ENCODE measurements around the gene SBNO2. TPM values are rescaled to one million over a fixed set of nuclear protein-coding genes. Genes with fewer than 3 reads are reported as not detected.

The SBNO2 gene
- total RNA-seq, 2 experiments from 2014 or later, result 26.6 to 43.3 TPM

DNA sequence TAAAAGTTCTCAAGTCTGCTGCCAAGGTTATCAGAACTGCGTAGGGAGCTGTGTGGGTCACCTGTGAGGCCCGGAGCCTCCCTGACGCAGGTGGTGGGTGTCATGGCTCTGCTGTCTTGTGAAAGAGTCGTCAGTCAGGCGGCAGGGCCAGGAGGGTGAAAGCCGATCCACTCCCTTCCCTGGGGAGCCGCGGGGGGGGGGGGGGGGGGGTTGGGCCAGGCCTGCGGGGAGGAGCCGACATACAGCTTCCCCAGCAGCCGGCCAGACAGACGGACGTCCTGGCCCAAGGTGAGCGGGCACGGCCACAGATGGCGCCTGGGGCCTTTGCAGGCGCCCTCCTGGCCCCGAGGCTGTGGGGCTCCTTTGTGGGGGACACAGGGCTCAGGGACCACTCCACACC is 12.4 kb downstream of the SBNO2 start:
- H3K79me2 ChIP-seq (ENCODE audit: insufficient read depth, low read depth, low read length), result no peaks in the 10 kb centered on the region
- CTCF ChIA-PET (ENCODE audit: unreplicated experiment), result no interaction called here

GRCh38 chr19:1159864-1160595 is 14.0 kb downstream of the SBNO2 start:
- Histone ChIP-seq H3K4me3 (ENCODE audit: low read depth, low read length, poor library complexity, severe bottlenecking) (no peak overlapping the region), H4K20me1 (ENCODE audit: insufficient read depth, low read length) (no peaks in the 10 kb centered on the region), H3K9me2 (ENCODE audit: insufficient read depth, low read length) (no peaks in the 10 kb centered on the region), H3K4me2 (ENCODE audit: low read length) (no peak overlapping the region), H3K36me3 (ENCODE audit: insufficient read depth, low read length) (no peaks in the 10 kb centered on the region), H3K9me3 (ENCODE audit: low read length) (no peaks in the 10 kb centered on the region), H3K27ac (ENCODE audit: low read depth, low read length, poor library complexity, severe bottlenecking) (no peak overlapping the region), H2AFZ (ENCODE audit: low read length) (no peak overlapping the region), H3K4me1 (ENCODE audit: insufficient read depth, low read length, poor library complexity, severe bottlenecking) (no peaks in the 10 kb centered on the region), H3K79me2 (ENCODE audit: insufficient read depth, low read depth, low read length) (no peaks in the 10 kb centered on the region)
- BruUV-seq (replicated peaks), result no TSS peak
- POLR2A ChIA-PET, result interaction anchor here (0.6 kb wide), 1 partner anchor 42 kb away, joined by 5 read pairs; no protein-coding TSS in a partner anchor
- DNase-seq (ENCODE audit: low spot score), result no peak
- CTCF ChIA-PET (ENCODE audit: unreplicated experiment), result no interaction called here
- TF ChIP-seq EZH2phosphoT487 (IDR thresholded peaks at IDR 0.05; ENCODE audit: borderline replicate concordance, low read depth, low read length), result no peak
- intact Hi-C loops (cut with micrococcal nuclease; ENCODE audit: unreplicated experiment), result no loop called here

More for the DNA sequence above, 12.4 kb downstream of the SBNO2 start:
- no peaks in the 10 kb centered on the region for H3K9me3 ChIP-seq (ENCODE audit: low read length)
- no peak overlapping the region for H3K27ac ChIP-seq (ENCODE audit: low read depth, low read length, poor library complexity, severe bottlenecking)
- H3K4me3 ChIP-seq (ENCODE audit: low read depth, low read length, poor library complexity, severe bottlenecking), result no peak overlapping the region
- POLR2A ChIA-PET, result interaction anchor here (0.5 kb wide), 1 partner anchor 263 kb away, joined by 3 read pairs; no protein-coding TSS in a partner anchor
- peaks cover 4% of the 10 kb centered on the region for H3K36me3 ChIP-seq (ENCODE audit: insufficient read depth, low read length)
- intact Hi-C loops (cut with micrococcal nuclease; ENCODE audit: unreplicated experiment), result no loop called here
- no peak for DNase-seq (ENCODE audit: low spot score)
- no peak overlapping the region for H3K4me2 ChIP-seq (ENCODE audit: low read length)
- H2AFZ ChIP-seq (ENCODE audit: low read length), result no peak overlapping the region
- no peaks in the 10 kb centered on the region for H3K9me2 ChIP-seq (ENCODE audit: insufficient read depth, low read length)
- no peak for TF ChIP-seq CTCF (conservative IDR thresholded peaks at IDR 0.05; ENCODE audit: low read length)
- no peak for TF ChIP-seq EZH2phosphoT487 (IDR thresholded peaks at IDR 0.05; ENCODE audit: borderline replicate concordance, low read depth, low read length)
- BruUV-seq (replicated peaks), result no TSS peak
- no peaks in the 10 kb centered on the region for H3K4me1 ChIP-seq (ENCODE audit: insufficient read depth, low read length, poor library complexity, severe bottlenecking)
- H4K20me1 ChIP-seq (ENCODE audit: insufficient read depth, low read length), result no peaks in the 10 kb centered on the region

GRCh38 chr19:1158885-1159448 is 15.1 kb downstream of the SBNO2 start:
- no peaks in the 10 kb centered on the region for H4K20me1 ChIP-seq (ENCODE audit: insufficient read depth, low read length)
- CTCF ChIA-PET (ENCODE audit: unreplicated experiment), result no interaction called here
- intact Hi-C loops (cut with micrococcal nuclease; ENCODE audit: unreplicated experiment), result no loop called here

More at GRCh38 chr19:1158885-1159448, 15.1 kb downstream of the SBNO2 start:
- Histone ChIP-seq H3K4me3 (ENCODE audit: low read depth, low read length, poor library complexity, severe bottlenecking) (no peak overlapping the region), H3K36me3 (ENCODE audit: insufficient read depth, low read length) (no peaks in the 10 kb centered on the region), H3K4me1 (ENCODE audit: insufficient read depth, low read length, poor library complexity, severe bottlenecking) (no peaks in the 10 kb centered on the region), H2AFZ (ENCODE audit: low read length) (no peak overlapping the region), H3K4me2 (ENCODE audit: low read length) (no peak overlapping the region), H3K79me2 (ENCODE audit: insufficient read depth, low read depth, low read length) (no peaks in the 10 kb centered on the region), H3K27ac (ENCODE audit: low read depth, low read length, poor library complexity, severe bottlenecking) (no peak overlapping the region), H3K9me2 (ENCODE audit: insufficient read depth, low read length) (no peaks in the 10 kb centered on the region), H3K9me3 (ENCODE audit: low read length) (no peaks in the 10 kb centered on the region)
- no TSS peak for BruUV-seq (replicated peaks)
- DNase-seq (ENCODE audit: low spot score), result no peak
- POLR2A ChIA-PET, result no interaction called here
- TF ChIP-seq EZH2phosphoT487 (IDR thresholded peaks at IDR 0.05; ENCODE audit: borderline replicate concordance, low read depth, low read length) (no peak), CTCF (conservative IDR thresholded peaks at IDR 0.05; ENCODE audit: low read length) (no peak)
